Stimulated activated CD8-positive, alpha-beta memory T cell treated with anti-CD3 and anti-CD28 coated beads, Interleukin-4, amount 100 ng/mL, for 48 hours (primary cell): Measurements from ENCODE around the gene PSMB11.
A peak's percentile ranks its signal among the peaks of the same experiment; 100 is the strongest.
"Not testable (repeated sequence)": the region's sequence is repeated elsewhere in the genome, so short reads cannot be mapped to it uniquely, and the experiment has no call there.

ENCODE experiments used
- DNase-seq: peaks from one replicate; pipeline ENCODE4 v3.0.0-alpha.2; 2020

PSMB11 gene

GRCh38 chr14:23042162-23042965 is at the start of gene PSMB11:
Gene PSMB11, plus strand, starts transcription at chr14:23042212. Its CDS starts 14 bp downstream, at chr14:23042226.
- DNase-seq, result no peak

- no peak for DNase-seq
Measured at GRCh38 chr14:22993517-22993916, 48.5 kb upstream of the PSMB11 start.

GRCh38 chr14:22994762-22995275 is 47.2 kb upstream of the PSMB11 start:
- no peak for DNase-seq

- DNase-seq, result no peak
Measured at GRCh38 chr14:22995889-22996625, 46.0 kb upstream of the PSMB11 start.

GRCh38 chr14:22996768-22997654 is 45.0 kb upstream of the PSMB11 start:
- no peak for DNase-seq

GRCh38 chr14:22997676-22998323 is 44.2 kb upstream of the PSMB11 start:
- no peak for DNase-seq

- DNase-seq, result no peak
Measured at GRCh38 chr14:22998329-22999012, 43.5 kb upstream of the PSMB11 start.

- no peak for DNase-seq
Measured at GRCh38 chr14:23000860-23001259, 41.2 kb upstream of the PSMB11 start.

GRCh38 chr14:23002592-23002991 is 39.4 kb upstream of the PSMB11 start:
- DNase-seq, result no peak

- not testable (repeated sequence) for DNase-seq
Measured at GRCh38 chr14:23004274-23004673, 37.7 kb upstream of the PSMB11 start.

GRCh38 chr14:23005451-23006187 is 36.4 kb upstream of the PSMB11 start:
- DNase-seq, result no peak

- DNase-seq, result no peak
Measured at GRCh38 chr14:23006188-23006534, 35.9 kb upstream of the PSMB11 start.

- DNase-seq, result peak; percentile 95
Measured at GRCh38 chr14:23006544-23007419, 35.2 kb upstream of the PSMB11 start.

GRCh38 chr14:23008831-23009230 is 33.2 kb upstream of the PSMB11 start:
- no peak for DNase-seq

GRCh38 chr14:23009483-23009938 is 32.5 kb upstream of the PSMB11 start:
- DNase-seq, result no peak

GRCh38 chr14:23009939-23010726 is 31.9 kb upstream of the PSMB11 start, which contains the start of gene C14orf93:
Gene C14orf93, minus strand, starts transcription at chr14:23010143. Its CDS starts 11,120 bp downstream, at chr14:22999023.
- DNase-seq, result peak; percentile 88

- DNase-seq, result no peak
Measured at GRCh38 chr14:23013054-23013748, 28.8 kb upstream of the PSMB11 start.

GRCh38 chr14:23013749-23014054 is 28.3 kb upstream of the PSMB11 start:
- DNase-seq, result not testable (repeated sequence)
